Trophoblast cell (in vitro differentiated cells and primary cell): ENCODE measurements around the gene ABCB1.

Experiments used
- DNase-seq, 2 donors: peaks; one replicate each; pipeline ENCODE4 v3.0.0-alpha.2; 2016
- H2AFZ ChIP-seq: 2 replicates; pipeline ENCODE4 v1.6.1; 2013; ENCODE audit warnings: low read length, moderate library complexity, mild to moderate bottlenecking; ENCODE audit not compliant: insufficient read depth, poor library complexity
- H2AK5ac ChIP-seq: 2 replicates; pipeline ENCODE4 v1.6.1; 2013; ENCODE audit warnings: mild to moderate bottlenecking, low read length
- H2BK120ac ChIP-seq: 2 replicates; pipeline ENCODE4 v1.6.1; 2013; ENCODE audit warnings: low read length, mild to moderate bottlenecking, moderate library complexity; ENCODE audit not compliant: insufficient read depth, poor library complexity
- H2BK12ac ChIP-seq: 2 replicates; pipeline ENCODE4 v1.6.1; 2013; ENCODE audit warnings: mild to moderate bottlenecking, low read length, moderate library complexity
- H2BK5ac ChIP-seq: 2 replicates; pipeline ENCODE4 v1.6.1; 2013; ENCODE audit warnings: low read length, low read depth, moderate library complexity, mild to moderate bottlenecking; ENCODE audit not compliant: poor library complexity
- H3K14ac ChIP-seq: 2 replicates; pipeline ENCODE4 v1.6.1; 2013; ENCODE audit warnings: mild to moderate bottlenecking, low read length
- H3K18ac ChIP-seq: 2 replicates; pipeline ENCODE4 v1.6.1; 2013; ENCODE audit warnings: mild to moderate bottlenecking, low read length
- H3K23ac ChIP-seq: 2 replicates; pipeline ENCODE4 v1.6.1; 2013; ENCODE audit warnings: low read length
- H3K27ac ChIP-seq: 2 replicates; pipeline ENCODE4 v1.5.1; 2013; ENCODE audit warnings: low read depth, mild to moderate bottlenecking, inconsistent platforms, low read length, moderate library complexity
- H3K27me3 ChIP-seq: 2 replicates; pipeline ENCODE4 v1.6.1; 2013; ENCODE audit warnings: inconsistent platforms, mild to moderate bottlenecking, low read length, moderate library complexity; ENCODE audit not compliant: insufficient read depth
- H3K36me3 ChIP-seq, 2 experiments: 1 replicate in 1 of 2; 2 replicates in 1 of 2; pipeline ENCODE4 v1.6.1; 2013; ENCODE audit warnings: low read length in 2 of 2, mild to moderate bottlenecking in 2 of 2, moderate library complexity in 1 of 2; ENCODE audit not compliant: insufficient read depth in 2 of 2, control insufficient read depth in 1 of 2
- H3K4ac ChIP-seq: 2 replicates; pipeline ENCODE4 v1.6.1; 2013; ENCODE audit warnings: low read depth, mild to moderate bottlenecking, low read length, moderate library complexity
- H3K4me1 ChIP-seq, 2 experiments: 1 replicate in 1 of 2; 2 replicates in 1 of 2; pipeline ENCODE4 v1.6.1; 2013; ENCODE audit warnings: low read length in 2 of 2, mild to moderate bottlenecking in 2 of 2, moderate library complexity in 1 of 2; ENCODE audit not compliant: insufficient read depth in 2 of 2, control insufficient read depth in 1 of 2
- H3K4me2 ChIP-seq: 2 replicates; pipeline ENCODE4 v1.6.1; 2013; ENCODE audit warnings: inconsistent platforms, mild to moderate bottlenecking, low read length, moderate library complexity
- H3K4me3 ChIP-seq: 2 replicates; pipeline ENCODE4 v1.5.1; 2013; ENCODE audit warnings: mild to moderate bottlenecking, low read depth, low read length, inconsistent platforms
- H3K79me1 ChIP-seq: one replicate; pipeline ENCODE4 v1.6.1; 2013; ENCODE audit warnings: low read length
- H3K79me2 ChIP-seq: 2 replicates; pipeline ENCODE4 v1.6.1; 2013; ENCODE audit warnings: low read length, mild to moderate bottlenecking; ENCODE audit not compliant: control insufficient read depth, insufficient read depth, poor library complexity
- H3K9ac ChIP-seq: 2 replicates; pipeline ENCODE4 v1.6.1; 2013; ENCODE audit warnings: mild to moderate bottlenecking, low read length
- H3K9me3 ChIP-seq: 2 replicates; pipeline ENCODE4 v1.6.1; 2013; ENCODE audit warnings: low read depth, mild to moderate bottlenecking, control low read depth, inconsistent platforms, low read length; ENCODE audit not compliant: insufficient read depth
- H4K12ac ChIP-seq: 2 replicates; pipeline ENCODE4 v1.6.1; 2013; ENCODE audit warnings: low read depth, mild to moderate bottlenecking, low read length, moderate library complexity
- H4K8ac ChIP-seq: 2 replicates; pipeline ENCODE4 v1.6.1; 2013; ENCODE audit warnings: low read depth, mild to moderate bottlenecking, low read length, moderate library complexity
- H4K91ac ChIP-seq: one replicate; pipeline ENCODE4 v1.6.1; 2013; ENCODE audit warnings: low read depth, mild to moderate bottlenecking, low read length, moderate library complexity
- WGBS: extraction: QIAGEN DNeasy Blood & Tissue Kit; methylation state at CpG from one replicate; pipeline ENCODE4 v1.1.7; 2013; ENCODE audit warnings: missing lambda C conversion rate; ENCODE audit not compliant: insufficient read length, insufficient coverage; ENCODE audit errors: extremely low coverage; 5-methylcytosine and 5-hydroxymethylcytosine counted together

Gene ABCB1

GRCh38 chr7:87528730-87529129, 72.0 kb downstream of the ABCB1 start:
- Histone ChIP-seq H2BK120ac (no peak overlapping the region), H3K4ac (no peak overlapping the region), H3K79me2 (no peaks in the 10 kb centered on the region), H3K27ac (no peak overlapping the region), H3K79me1 (no peaks in the 10 kb centered on the region), H3K27me3 (no peaks in the 10 kb centered on the region), H3K9ac (no peak overlapping the region), H2BK12ac (no peak overlapping the region), H4K8ac (no peak overlapping the region), H3K4me3 (no peak overlapping the region), H3K9me3 (no peaks in the 10 kb centered on the region), H4K91ac (no peak overlapping the region), H2AFZ (no peak overlapping the region), H2BK5ac (no peak overlapping the region), H3K14ac (no peak overlapping the region), H3K18ac (no peak overlapping the region), H4K12ac (no peak overlapping the region), H3K36me3 (no peaks in the 10 kb centered on the region), H3K4me1 (peaks cover 0 to 2% of the 10 kb centered on the region in 2 experiments), H3K4me2 (no peak overlapping the region), H2AK5ac (no peak overlapping the region), H3K23ac (no peak overlapping the region)
- whole genome bisulfite sequencing: no CpG with 5 or more reads among the region's 2 CpGs
- peak; percentile 48 to 82 for DNase-seq

GRCh38 chr7:87518735-87519134, 81.9 kb downstream of the ABCB1 start:
- Histone ChIP-seq H2BK5ac (no peak overlapping the region), H2AFZ (no peak overlapping the region), H3K27ac (no peak overlapping the region), H4K91ac (no peak overlapping the region), H2BK12ac (no peak overlapping the region), H2AK5ac (no peak overlapping the region), H3K36me3 (no peaks in the 10 kb centered on the region), H3K4me1 (no peaks in the 10 kb centered on the region), H3K4me3 (no peak overlapping the region), H4K8ac (no peak overlapping the region), H3K79me1 (no peaks in the 10 kb centered on the region), H3K9ac (no peak overlapping the region), H4K12ac (no peak overlapping the region), H3K27me3 (no peaks in the 10 kb centered on the region), H3K18ac (no peak overlapping the region), H3K79me2 (no peaks in the 10 kb centered on the region), H3K23ac (no peak overlapping the region), H3K4me2 (no peak overlapping the region), H3K14ac (no peak overlapping the region), H3K4ac (no peak overlapping the region), H3K9me3 (no peaks in the 10 kb centered on the region), H2BK120ac (no peak overlapping the region)
- no CpG with 5 or more reads among the region's 2 CpGs for WGBS
- no peak for DNase-seq

- H2BK12ac ChIP-seq: no peak overlapping the region
- H2AK5ac ChIP-seq: no peak overlapping the region
- H3K36me3 ChIP-seq: no peaks in the 10 kb centered on the region
- no peak overlapping the region for H3K18ac ChIP-seq
- H3K4me1 ChIP-seq: no peaks in the 10 kb centered on the region
- H3K9ac ChIP-seq: no peak overlapping the region
- no peak overlapping the region for H3K14ac ChIP-seq
- no peak overlapping the region for H2BK120ac ChIP-seq
- H3K4me3 ChIP-seq: no peak overlapping the region
- no peak overlapping the region for H3K4me2 ChIP-seq
- no peak overlapping the region for H3K27ac ChIP-seq
- no peak overlapping the region for H4K91ac ChIP-seq
- no peaks in the 10 kb centered on the region for H3K79me1 ChIP-seq
- no peak overlapping the region for H4K8ac ChIP-seq
- DNase-seq: no peak
- H3K27me3 ChIP-seq: no peaks in the 10 kb centered on the region
- no peaks in the 10 kb centered on the region for H3K79me2 ChIP-seq
- H3K4ac ChIP-seq: no peak overlapping the region
- no peak overlapping the region for H3K23ac ChIP-seq
- H4K12ac ChIP-seq: no peak overlapping the region
- H2BK5ac ChIP-seq: no peak overlapping the region
- no peak overlapping the region for H2AFZ ChIP-seq
- no CpG with 5 or more reads among the region's 3 CpGs for WGBS
- no peaks in the 10 kb centered on the region for H3K9me3 ChIP-seq
Observed at GRCh38 chr7:87517891-87518290, 82.8 kb downstream of the ABCB1 start.

DNA sequence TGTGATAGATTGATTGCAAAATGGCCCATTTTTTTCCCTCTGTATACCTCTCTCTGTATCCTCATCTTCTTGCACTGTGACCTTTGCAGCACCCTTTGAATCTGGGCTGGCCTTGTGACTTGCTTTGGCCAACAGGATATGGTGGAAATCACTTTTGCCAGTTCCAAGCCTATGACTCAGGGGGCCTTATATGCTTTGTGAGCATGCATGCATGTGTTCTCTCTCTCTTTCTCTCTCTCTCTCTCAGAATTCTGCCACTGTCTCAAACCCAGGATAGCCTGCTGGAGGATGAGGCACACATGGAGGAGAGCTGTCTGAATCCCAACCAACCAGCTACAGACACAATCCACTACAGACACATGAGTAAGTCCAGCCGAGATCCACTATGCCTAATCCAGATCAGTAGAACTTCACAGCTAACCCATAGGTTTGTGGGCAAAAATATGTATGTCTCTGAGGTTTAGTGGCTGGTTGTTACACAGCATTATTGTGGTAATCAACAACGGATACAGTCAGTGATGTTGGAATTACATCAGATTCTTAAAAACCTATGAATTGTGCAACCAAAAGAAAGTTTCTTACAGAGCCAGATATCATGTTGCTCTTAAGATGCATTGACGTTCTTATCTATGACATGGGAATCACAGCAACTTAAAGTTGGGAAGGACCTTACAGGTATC, 83.4 kb downstream of the ABCB1 start:
- H3K27ac ChIP-seq: no peak overlapping the region
- H3K9ac ChIP-seq: no peak overlapping the region
- H3K4ac ChIP-seq: no peak overlapping the region
- H3K36me3 ChIP-seq: no peaks in the 10 kb centered on the region
- no peaks in the 10 kb centered on the region for H3K27me3 ChIP-seq
- H2AFZ ChIP-seq: no peak overlapping the region
- no CpG with 5 or more reads among the region's 3 CpGs for WGBS
- no peak overlapping the region for H2BK12ac ChIP-seq
- no peaks in the 10 kb centered on the region for H3K4me1 ChIP-seq
- no peak overlapping the region for H3K4me2 ChIP-seq
- no peak overlapping the region for H4K8ac ChIP-seq
- H3K9me3 ChIP-seq: no peaks in the 10 kb centered on the region
- H4K91ac ChIP-seq: no peak overlapping the region
- H3K4me3 ChIP-seq: no peak overlapping the region
- H3K18ac ChIP-seq: no peak overlapping the region
- H3K14ac ChIP-seq: no peak overlapping the region
- no peak for DNase-seq
- no peak overlapping the region for H2BK5ac ChIP-seq
- H4K12ac ChIP-seq: no peak overlapping the region
- no peak overlapping the region for H3K23ac ChIP-seq
- no peaks in the 10 kb centered on the region for H3K79me2 ChIP-seq
- no peaks in the 10 kb centered on the region for H3K79me1 ChIP-seq
- H2AK5ac ChIP-seq: no peak overlapping the region
- no peak overlapping the region for H2BK120ac ChIP-seq
